Type B pancreatic cell (in vitro differentiated cells): ENCODE measurements around the gene TOGARAM2. TPM values are rescaled to one million over a fixed set of nuclear protein-coding genes. Genes with fewer than 3 reads are reported as not detected.

ENCODE experiments used
- DNase-seq: peaks from one replicate; pipeline ENCODE4 v3.0.0; 2021; ENCODE audit warnings: mixed read lengths; ENCODE audit not compliant: unreplicated experiment; ENCODE audit errors: extremely low spot score
- H3K27ac Mint-ChIP-seq: 2 replicates; pipeline ENCODE4 v1.8.0; 2021; ENCODE audit warnings: mild to moderate bottlenecking, mixed read lengths
- H3K27me3 Mint-ChIP-seq: 2 replicates; pipeline ENCODE4 v1.8.0; 2021; ENCODE audit warnings: mixed read lengths
- H3K36me3 Mint-ChIP-seq: 2 replicates; pipeline ENCODE4 v1.8.0; 2021; ENCODE audit warnings: mixed read lengths
- H3K4me1 Mint-ChIP-seq: one replicate; pipeline ENCODE4 v1.8.0; 2021; ENCODE audit warnings: mixed read lengths; ENCODE audit not compliant: unreplicated experiment
- H3K4me3 Mint-ChIP-seq: 2 replicates; pipeline ENCODE4 v1.8.0; 2021; ENCODE audit warnings: mild to moderate bottlenecking, mixed read lengths
- H3K9me3 Mint-ChIP-seq: 2 replicates; pipeline ENCODE4 v1.8.0; 2021; ENCODE audit warnings: mixed read lengths
- CTCF ChIP-seq: fragments of 200-600 bp; sonication (generic); conservative IDR thresholded peaks from 2 replicates; pipeline ENCODE4 v1.5.0; 2021; ENCODE audit warnings: antibody characterized with exemption, mild to moderate bottlenecking
- total RNA-seq: library from RNA; stranded (reverse); gene quantifications from 2 replicates; pipeline ENCODE4 v1.2.1, GENCODE V29; 2021; ENCODE audit warnings: low replicate concordance

TOGARAM2 gene
- total RNA-seq, 1 donor from 2014 or later, result 1.6 TPM

- Mint-ChIP-seq H3K4me1 (peaks cover 30% of the 10 kb centered on the region), H3K27ac (no peak overlapping the region), H3K4me3 (no peak overlapping the region), H3K36me3 (no peaks in the 10 kb centered on the region), H3K27me3 (peaks cover 8% of the 10 kb centered on the region), H3K9me3 (no peaks in the 10 kb centered on the region)
- TF ChIP-seq CTCF, result no peak
- DNase-seq, result no peak
Observed at GRCh38 chr2:29023188-29023587, 42.1 kb downstream of the TOGARAM2 start.

- Mint-ChIP-seq H3K36me3 (no peaks in the 10 kb centered on the region), H3K4me1 (peaks cover 26% of the 10 kb centered on the region), H3K4me3 (no peak overlapping the region), H3K9me3 (no peaks in the 10 kb centered on the region), H3K27me3 (peaks cover 8% of the 10 kb centered on the region), H3K27ac (no peak overlapping the region)
- no peak for DNase-seq
- no peak for TF ChIP-seq CTCF
Observed at GRCh38 chr2:29024882-29025430, 43.9 kb downstream of the TOGARAM2 start.

GRCh38 chr2:29025711-29026110 lies 44.6 kb downstream of the TOGARAM2 start:
- TF ChIP-seq CTCF, result no peak
- Mint-ChIP-seq H3K27ac (no peak overlapping the region), H3K4me1 (peaks cover 21% of the 10 kb centered on the region), H3K36me3 (no peaks in the 10 kb centered on the region), H3K9me3 (no peaks in the 10 kb centered on the region), H3K27me3 (peaks cover 8% of the 10 kb centered on the region), H3K4me3 (no peak overlapping the region)
- DNase-seq, result no peak

GRCh38 chr2:29031046-29031445 lies 49.9 kb downstream of the TOGARAM2 start:
- Mint-ChIP-seq H3K4me3 (no peak overlapping the region), H3K9me3 (no peaks in the 10 kb centered on the region), H3K36me3 (no peaks in the 10 kb centered on the region), H3K27ac (no peak overlapping the region), H3K4me1 (no peaks in the 10 kb centered on the region), H3K27me3 (peaks cover 7% of the 10 kb centered on the region)
- no peak for TF ChIP-seq CTCF
- DNase-seq, result no peak

- Mint-ChIP-seq H3K4me3 (no peak overlapping the region), H3K27me3 (peaks cover 7% of the 10 kb centered on the region), H3K9me3 (no peaks in the 10 kb centered on the region), H3K27ac (no peak overlapping the region), H3K4me1 (no peaks in the 10 kb centered on the region), H3K36me3 (no peaks in the 10 kb centered on the region)
- DNase-seq, result no peak
- no peak for TF ChIP-seq CTCF
Observed at GRCh38 chr2:29032189-29032588, 51.1 kb downstream of the TOGARAM2 start.

GRCh38 chr2:29033172-29033571 lies 52.1 kb downstream of the TOGARAM2 start:
- DNase-seq, result no peak
- no peaks in the 10 kb centered on the region for H3K36me3 Mint-ChIP-seq
- no peaks in the 10 kb centered on the region for H3K9me3 Mint-ChIP-seq
- no peak for TF ChIP-seq CTCF
- H3K4me3 Mint-ChIP-seq, result no peak overlapping the region
- peak overlapping the region; percentile 67 for H3K27ac Mint-ChIP-seq
- H3K27me3 Mint-ChIP-seq, result peaks cover 7% of the 10 kb centered on the region
- H3K4me1 Mint-ChIP-seq, result no peaks in the 10 kb centered on the region
